ENCODE results near the gene CHD2.

CHD2 gene

DNA sequence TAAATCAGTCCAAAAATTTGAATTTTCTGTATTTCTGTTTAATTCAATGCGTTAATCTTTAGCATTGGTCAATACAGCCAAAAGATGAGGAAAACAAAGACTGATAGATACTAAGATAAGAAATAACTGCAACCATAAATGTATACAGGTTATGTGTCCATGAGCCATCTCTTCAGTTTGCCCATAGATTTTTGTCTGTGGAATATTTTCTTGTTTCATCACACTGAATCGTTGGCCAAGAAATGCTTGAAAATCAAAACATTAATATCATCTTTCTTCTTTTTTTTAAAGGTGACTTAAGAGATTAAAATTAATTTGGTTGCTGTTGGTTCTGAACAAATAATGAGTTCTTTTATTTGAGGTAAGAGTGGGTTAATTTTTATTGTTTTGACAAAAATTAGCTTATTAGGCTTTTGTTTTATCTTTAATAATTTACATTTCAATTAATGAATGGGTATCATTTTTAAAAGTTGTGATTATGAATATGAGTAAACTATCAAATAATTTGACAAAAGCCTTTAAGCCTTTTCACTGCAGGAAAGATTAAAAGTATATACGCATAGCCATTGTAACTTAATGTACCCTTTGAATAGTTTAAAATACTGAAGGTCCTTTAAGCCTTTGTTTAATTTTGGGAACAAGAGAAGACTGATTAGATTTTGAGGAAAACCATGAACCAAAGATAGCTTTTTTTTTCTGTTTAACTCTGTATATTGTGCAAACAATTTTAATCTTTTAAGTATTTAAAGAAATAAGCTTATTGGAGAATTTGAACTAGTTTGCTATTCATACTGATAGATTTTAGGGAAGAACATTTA lies 14.7 kb upstream of the CHD2 start:
- DNase-seq, result peak in 1 of 2 donors; percentile 17

DNA sequence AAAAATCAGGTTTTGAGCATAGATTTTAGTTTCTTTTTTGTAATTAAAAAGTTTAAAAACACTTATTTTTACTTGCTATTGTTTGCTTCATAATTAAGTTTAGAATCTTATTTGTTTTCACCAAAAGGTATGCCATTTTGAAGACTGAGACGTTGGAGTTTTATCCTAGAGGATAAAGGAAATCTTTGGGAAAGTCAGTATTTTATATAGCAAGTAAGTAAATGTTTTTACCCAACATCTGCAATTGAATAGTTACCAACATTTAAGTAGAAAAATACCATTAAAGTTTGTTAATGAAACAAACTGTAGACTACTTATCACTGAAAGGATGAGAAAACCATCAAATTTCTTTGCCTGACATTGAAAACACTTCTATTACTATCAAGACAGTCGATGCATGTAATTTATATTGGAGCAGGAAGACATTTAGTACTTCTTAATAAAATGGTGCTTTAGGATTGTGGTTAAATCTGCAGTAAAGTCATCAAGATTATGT lies 14.0 kb upstream of the CHD2 start:
- DNase-seq, result peak in 1 of 2 donors; percentile 44

GRCh38 chr15:92886815-92887214 lies 13.3 kb upstream of the CHD2 start:
- DNase-seq, result peak in 1 of 2 donors; percentile 10

- DNase-seq, result peak in 1 of 2 donors; percentile 24
These were observed 12.3 kb upstream of the CHD2 start for GRCh38 chr15:92887869-92888268.

DNA sequence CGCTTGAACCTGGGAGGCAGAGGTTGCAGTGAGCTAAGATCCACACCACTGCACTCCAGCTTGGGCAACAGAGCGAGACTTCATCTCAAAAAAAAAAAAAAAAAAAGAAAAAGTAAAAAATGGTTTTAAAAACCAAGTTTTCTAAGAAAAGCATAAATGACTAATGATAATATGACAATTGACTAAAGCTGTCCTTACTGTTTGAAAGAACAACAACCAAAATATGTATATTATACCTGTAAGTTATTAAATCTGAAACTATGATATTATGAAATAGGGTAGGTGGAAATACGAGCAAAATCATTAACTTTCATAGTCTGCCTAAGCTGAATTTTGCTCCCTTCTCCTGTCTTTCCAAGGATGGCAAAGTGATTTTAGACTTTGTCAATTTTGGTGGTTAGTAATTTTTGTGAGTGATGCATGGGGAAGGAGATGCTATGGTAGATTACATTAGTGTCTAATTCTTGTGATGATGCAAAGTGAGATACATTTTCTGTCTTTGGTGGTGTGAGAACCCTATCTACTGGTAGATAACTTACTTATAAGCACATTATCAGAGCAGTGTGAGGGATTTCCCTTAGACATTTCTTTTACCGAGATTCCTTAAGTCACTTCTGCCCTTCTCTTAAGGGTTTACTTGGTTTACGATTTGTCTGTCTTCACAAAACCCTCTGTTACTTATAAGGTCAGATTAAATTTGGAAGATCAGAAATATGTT lies 10.6 kb upstream of the CHD2 start:
- peak in 1 of 2 donors; percentile 39 for DNase-seq

DNA sequence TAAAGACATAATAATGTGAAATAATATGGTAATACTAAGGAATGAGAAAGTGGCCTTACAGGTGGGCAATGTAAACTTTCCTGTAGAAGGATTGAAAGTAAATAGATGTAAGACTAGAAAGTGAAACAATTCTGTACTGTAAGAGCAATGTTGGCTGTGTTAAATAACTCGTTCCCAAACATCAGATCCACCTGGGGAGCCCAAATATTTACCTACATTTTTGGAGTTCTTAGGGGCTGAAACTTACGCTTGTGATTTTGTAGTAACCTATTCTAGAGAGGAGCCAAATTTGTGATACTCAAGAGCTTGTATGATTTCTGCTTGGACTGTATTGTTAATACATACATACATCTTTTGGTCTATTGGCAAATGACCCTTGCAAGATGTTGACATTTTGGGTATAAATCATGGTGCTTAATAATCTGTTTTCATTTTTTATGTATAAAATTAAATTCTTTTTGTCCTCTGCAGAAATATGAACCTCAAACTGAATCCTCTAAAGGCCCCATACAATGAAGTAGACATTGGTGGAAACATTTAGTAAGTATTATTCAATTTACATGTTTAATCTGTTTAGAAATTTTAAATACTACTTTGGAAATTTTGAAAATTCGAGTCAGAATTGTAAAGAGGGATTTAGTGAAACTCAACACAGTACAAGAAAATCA lies 8.5 kb upstream of the CHD2 start:
- DNase-seq, result peak in 1 of 2 donors; percentile 14

GRCh38 chr15:92892201-92892555 lies 7.9 kb upstream of the CHD2 start:
- DNase-seq, result no peak

- DNase-seq, result peak in 1 of 2 donors; percentile 1
These were observed 6.9 kb upstream of the CHD2 start for GRCh38 chr15:92893200-92893599.

DNA sequence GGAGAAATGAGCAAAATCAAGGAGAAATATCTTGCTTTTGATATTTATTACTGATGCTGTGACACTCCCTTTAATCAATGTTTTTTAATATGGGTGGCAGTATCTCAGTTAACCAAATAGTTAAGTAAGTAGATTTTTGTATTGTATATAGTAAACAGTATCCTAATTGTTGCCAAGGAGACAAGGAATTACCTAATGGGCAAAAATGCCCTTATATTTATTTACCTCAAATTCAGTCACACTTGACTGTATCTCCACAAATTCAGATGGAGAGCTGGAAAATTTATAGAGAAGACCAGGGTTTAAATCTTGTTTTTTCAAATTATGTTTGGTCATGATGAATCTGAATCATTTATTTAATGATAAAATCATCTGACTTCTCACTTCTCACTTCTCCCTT lies 3.6 kb upstream of the CHD2 start:
- DNase-seq, result peak in 1 of 2 donors; percentile 52

- peak in 1 of 2 donors; percentile 2 for DNase-seq
These were observed 2.5 kb upstream of the CHD2 start for GRCh38 chr15:92897620-92898019.

DNA sequence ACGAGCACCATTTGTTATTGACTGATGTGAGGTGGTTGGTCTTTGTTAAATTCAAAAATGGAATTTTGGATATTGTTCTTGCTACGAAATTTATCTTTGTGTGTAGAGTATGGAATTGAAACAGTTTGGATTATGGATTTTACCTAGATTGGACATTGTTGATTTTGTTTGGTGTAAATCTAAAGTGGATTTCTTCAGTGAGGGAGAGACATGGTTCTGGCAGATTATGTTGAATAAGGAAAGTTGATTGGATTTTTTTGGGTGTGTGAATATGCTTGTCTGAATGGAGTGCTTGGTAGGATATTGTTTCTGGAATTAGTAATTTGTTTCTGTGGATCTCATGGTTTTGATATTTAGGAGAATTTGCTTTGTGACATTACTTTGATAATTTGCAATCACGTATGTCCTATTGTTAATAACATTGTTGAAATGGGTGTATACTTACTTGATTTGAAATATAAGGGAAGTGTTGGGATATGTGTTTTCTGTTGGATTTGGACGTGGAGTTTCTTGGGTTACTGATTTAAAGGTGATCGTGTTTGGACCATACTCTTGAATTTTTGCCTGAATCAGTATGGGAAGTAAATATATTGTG lies 1.0 kb upstream of the CHD2 start:
- no peak for DNase-seq

DNA sequence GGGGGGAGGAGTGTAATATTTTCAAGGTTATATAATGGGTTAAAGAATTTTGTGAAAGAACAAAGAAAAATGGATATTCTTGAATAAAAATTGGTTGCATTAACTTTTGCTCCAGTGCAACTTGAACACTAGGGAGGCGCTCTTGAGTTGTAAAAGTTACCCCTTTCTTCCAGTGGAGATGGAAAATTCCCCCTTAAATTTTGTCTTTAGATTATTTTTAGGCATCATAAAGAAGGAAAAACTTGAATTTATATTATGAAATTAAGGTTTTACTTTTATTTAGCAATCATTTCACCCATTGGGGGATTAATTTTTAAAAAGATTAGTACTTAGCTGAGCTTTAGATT lies 550 bp upstream of the CHD2 start:
- no peak for DNase-seq

DNA sequence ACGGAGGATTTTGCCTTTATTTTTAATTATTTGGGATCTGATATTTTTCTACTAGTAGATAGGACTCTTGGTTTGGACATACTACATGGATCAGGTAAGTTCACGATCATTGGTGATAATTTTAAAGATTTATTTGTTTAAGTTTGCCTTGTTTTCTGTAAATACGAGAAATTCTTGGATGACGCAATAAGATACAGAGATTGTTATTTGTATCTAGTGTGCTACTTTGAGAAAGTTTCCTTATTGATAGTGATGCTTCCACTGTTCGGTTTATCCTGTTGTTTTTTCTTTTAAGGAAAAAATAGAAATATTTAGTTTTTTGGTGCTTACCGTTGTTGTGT lies 577 bp downstream of the CHD2 start:
- DNase-seq, result no peak

- no peak for DNase-seq
These were observed 1.1 kb downstream of the CHD2 start for GRCh38 chr15:92901072-92901761.

GRCh38 chr15:92901995-92902394 lies 1.9 kb downstream of the CHD2 start:
- DNase-seq, result no peak

DNA sequence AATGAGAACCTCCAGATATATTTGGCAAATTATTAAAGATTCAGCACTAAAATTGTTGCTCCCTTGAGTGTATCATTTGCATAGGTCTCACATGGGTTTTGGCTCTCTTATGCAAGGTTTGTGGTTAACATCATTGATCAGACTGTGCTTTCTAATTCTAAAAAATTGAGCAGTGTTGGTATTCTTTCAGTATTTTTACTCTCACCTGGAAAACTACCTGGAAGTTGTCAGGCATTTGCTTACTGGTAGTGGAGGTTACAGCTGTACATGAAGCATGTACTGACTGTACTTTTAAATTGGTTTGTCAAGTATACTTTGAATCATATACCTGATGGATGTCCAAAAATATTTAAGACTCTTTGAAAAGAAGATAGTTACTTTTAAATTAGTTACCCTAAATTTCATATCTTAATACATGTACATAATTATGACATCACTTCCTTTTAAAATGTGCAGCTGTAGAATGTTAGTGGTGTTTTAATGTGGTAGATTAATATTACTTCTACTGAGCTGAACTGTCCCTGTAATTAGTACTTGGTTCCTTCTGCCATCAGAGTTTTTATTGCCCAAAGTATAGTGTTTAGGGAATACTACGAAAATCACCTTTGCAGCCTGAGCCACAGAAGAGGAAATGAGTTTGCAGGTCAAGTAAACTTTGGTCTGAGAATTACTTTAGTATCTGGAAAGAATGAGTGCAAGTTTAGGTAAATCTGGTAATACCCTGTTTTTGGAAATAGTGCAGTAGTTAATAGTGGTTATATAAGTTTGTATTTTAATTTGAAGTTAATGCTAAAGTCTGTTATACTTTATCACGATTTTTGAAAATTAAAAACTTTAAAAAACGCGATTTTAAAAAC lies 2.8 kb downstream of the CHD2 start:
- DNase-seq, result peak in 1 of 2 donors; percentile 60

DNA sequence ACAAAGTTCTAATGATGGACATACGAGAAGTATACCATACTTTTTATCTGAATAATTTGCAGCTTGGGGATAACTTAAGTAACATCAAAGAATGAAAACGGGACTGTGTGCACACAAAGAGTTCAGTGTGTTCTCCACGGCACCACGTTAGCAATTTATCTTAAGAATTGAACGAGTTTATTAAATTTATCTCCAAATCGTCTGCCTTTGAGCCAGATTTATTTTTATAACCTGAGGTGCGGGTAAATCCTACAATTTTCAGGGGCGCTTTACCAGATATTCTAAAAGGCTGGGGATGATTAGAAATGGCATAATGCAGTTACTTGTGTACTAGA lies 3.5 kb downstream of the CHD2 start:
- no peak for DNase-seq

DNA sequence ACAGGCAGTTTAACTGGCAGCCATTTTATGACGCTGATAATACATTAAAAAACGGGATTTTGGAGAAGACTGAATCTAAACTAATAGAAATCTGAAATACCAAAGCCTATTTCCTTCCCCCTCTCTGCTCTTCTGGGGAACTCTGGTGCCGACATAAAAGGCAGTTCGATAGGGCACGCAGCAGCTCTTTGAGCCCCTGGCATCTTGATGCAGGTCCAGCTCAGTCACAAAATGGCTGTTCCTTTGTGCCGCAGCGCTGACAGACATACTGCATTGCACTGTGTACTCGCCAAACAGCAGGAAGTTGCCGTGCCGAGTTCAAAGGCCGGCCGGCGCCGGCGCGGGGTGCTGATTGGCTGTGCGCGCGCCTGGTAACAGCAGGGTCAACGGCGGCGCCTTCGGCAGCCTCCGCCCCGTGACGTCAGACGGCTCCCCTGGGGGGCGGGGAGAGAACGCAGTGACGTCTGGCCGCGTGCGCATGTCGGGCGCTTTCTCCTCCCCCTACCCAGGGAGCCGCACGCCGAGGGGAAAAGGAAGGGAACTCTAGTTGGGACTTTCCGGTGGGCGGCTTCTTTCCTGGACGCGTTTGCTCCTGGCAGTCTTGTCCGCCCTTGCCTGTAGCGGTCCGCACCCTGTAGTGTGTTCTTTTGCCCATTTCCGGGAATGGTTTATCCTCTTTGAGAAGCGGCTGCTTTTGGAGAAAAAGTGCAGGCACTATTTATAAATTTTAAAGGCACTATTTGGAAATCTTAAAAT lies 4.0 kb downstream of the CHD2 start:
- DNase-seq, result peak; percentile 99

- DNase-seq, result no peak
These were observed 4.8 kb downstream of the CHD2 start for GRCh38 chr15:92904722-92905571.

DNA sequence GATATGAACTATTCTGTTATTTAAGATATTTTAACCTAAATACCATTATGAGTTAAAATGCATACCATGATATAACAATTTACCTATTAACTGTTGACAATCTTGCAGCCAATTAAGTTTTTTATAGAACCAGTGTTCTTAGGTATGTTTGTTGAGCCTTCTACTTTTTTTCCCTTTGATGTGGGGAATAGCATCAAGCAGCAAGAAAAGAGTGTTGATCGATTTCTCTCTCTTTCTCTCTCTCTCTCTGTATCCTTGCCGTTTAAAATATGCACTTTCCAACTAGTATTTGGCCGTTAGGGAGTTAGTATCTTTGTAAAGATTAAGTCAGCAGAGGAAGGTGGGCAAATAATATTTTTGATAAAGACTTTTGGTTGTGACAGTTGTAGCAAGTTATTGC lies 5.9 kb downstream of the CHD2 start:
- DNase-seq, result peak in 1 of 2 donors; percentile 71
